AG04450 (cell line): ENCODE data around the gene SHC4. TPM values are rescaled to one million over a fixed set of nuclear protein-coding genes. Genes with fewer than 3 reads are reported as not detected.

Source experiments
- CTCF ChIA-PET: fragments of 300-600, 350-600 bp; formaldehyde crosslinking; extraction: SDS; loops from one replicate; lab custom pipeline; 2022; ENCODE audit warnings: antibody characterized with exemption, inconsistent platforms; lab: Charles Lee
- POLR2A ChIA-PET: fragments of 350-600 bp; formaldehyde crosslinking; extraction: SDS; loops from one replicate; lab custom pipeline; 2021; ENCODE audit warnings: antibody characterized with exemption, inconsistent platforms; lab: Yijun Ruan, JAX
- DNase-seq: peaks from one replicate; pipeline ENCODE4 v3.0.0-alpha.2; 2011; ENCODE audit warnings: low read depth, low spot score
- H3K27ac ChIP-seq: one replicate; pipeline ENCODE4 v1.5.1; 2012; ENCODE audit warnings: low read depth, low read length, control low read depth
- H3K27me3 ChIP-seq: one replicate; pipeline ENCODE4 v1.6.0; 2012; ENCODE audit warnings: low read length; ENCODE audit not compliant: control insufficient read depth, insufficient read depth
- H3K4me3 ChIP-seq: 2 replicates; pipeline ENCODE4 v1.5.1; 2011; ENCODE audit warnings: mild to moderate bottlenecking, low read depth, low read length, control low read depth
- H3K9me3 ChIP-seq: 2 replicates; pipeline ENCODE4 v1.5.1; 2012; ENCODE audit warnings: low read length; ENCODE audit not compliant: control insufficient read depth, insufficient read depth
- polyA minus RNA-seq: library from RNA; depleted of rRNA, polyadenylated mRNA; stranded (reverse); fragments of >200 nt; gene quantifications from 2 replicates; pipeline ENCODE4 v1.2.3, GENCODE V29; 2011; rRNA and poly(A)+ RNA removed
- polyA plus RNA-seq: library from polyadenylated mRNA; depleted of rRNA; stranded (reverse); fragments of >200 nt; gene quantifications from 2 replicates; pipeline ENCODE4 v1.2.3, GENCODE V29; 2011; rRNA removed
- TF ChIP-seq, protein P1 (sequence below): IDR thresholded peaks from 2 replicates; pipeline ENCODE4 v1.5.1; 2011; ENCODE audit warnings: low read depth, low read length, control low read depth, inconsistent platforms

Gene SHC4, protein sequence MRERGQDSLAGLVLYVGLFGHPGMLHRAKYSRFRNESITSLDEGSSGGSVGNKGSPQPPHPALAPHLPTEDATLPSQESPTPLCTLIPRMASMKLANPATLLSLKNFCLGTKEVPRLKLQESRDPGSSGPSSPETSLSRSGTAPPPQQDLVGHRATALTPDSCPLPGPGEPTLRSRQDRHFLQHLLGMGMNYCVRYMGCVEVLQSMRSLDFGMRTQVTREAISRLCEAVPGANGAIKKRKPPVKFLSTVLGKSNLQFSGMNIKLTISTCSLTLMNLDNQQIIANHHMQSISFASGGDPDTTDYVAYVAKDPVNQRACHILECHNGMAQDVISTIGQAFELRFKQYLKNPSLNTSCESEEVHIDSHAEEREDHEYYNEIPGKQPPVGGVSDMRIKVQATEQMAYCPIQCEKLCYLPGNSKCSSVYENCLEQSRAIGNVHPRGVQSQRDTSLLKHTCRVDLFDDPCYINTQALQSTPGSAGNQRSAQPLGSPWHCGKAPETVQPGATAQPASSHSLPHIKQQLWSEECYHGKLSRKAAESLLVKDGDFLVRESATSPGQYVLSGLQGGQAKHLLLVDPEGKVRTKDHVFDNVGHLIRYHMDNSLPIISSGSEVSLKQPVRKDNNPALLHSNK
- polyA plus RNA-seq (5.1 TPM in 2 replicates), polyA minus RNA-seq (6.4 and 8.4 TPM in 2 replicates)

DNA sequence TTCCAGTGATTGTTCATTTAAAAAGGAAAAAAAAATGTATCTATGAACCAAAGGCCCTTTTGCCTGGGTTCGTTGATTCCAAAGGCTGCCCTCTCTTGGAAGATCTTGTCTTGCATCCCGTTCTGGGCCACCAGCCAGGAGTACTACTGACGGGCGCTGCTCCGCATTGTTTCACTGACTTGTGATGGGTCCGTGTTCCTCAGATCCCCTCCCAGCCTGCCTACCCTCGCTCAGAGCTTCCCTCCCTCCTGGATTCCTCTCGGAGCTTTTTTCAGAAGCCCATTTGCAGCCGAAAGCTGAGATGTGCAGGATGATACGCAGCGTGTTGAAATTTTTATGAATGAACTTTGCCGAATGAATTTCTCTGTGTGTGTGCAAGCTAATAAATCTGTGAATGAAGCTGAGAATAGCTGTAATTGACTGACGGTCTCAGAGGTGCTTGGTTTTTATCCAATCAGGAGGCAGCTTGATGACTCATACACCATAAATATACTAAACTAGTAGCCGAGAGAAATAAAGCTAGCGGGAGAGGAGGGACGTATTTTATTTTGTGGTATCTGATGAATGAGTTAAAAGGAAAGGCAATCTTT lies at the start of gene SHC4:
Gene SHC4, minus strand, starts transcription at position 396 of the 590 bp plus-strand sequence. CDS start 904 bp downstream, outside the sequence.
- H3K4me3 ChIP-seq = peak within 1 kb of the TSS; percentile 75
- POLR2A ChIA-PET = interaction anchor here (0.6 to 1.5 kb wide), 5 partner anchors 12 to 602 kb away, joined by 3 to 6 read pairs (median 3); partner anchors contain the start of gene EID1
- CTCF ChIA-PET = interaction anchor here (0.6 to 7.2 kb wide), 8 partner anchors 9 to 459 kb away, joined by 3 to 94 read pairs (median 3); partner anchors contain the start of gene FGF7

DNA sequence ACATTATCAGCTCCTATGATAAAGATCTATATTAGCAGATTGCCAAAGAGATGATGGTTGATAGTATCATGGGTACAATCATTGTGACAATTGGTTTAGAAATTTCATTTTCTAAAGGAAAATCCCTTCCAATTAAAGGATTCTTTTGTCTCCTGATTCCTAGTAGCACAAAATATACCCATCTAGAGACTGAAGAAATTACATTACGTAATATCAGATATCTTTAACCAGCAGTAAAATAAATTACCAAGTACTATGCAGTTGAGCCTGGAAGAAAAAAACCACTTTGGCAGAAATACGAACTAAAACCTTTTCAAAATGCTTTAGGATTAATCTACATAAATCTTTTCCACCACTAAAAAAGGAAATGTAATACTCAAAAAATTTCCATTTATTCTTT lies 35.6 kb upstream of the SHC4 start:
- POLR2A ChIA-PET = no interaction called here
- no peak for DNase-seq
- H3K4me3 ChIP-seq = no peak overlapping the region
- no peaks in the 10 kb centered on the region for H3K27me3 ChIP-seq
- TF ChIP-seq, protein P1, sequence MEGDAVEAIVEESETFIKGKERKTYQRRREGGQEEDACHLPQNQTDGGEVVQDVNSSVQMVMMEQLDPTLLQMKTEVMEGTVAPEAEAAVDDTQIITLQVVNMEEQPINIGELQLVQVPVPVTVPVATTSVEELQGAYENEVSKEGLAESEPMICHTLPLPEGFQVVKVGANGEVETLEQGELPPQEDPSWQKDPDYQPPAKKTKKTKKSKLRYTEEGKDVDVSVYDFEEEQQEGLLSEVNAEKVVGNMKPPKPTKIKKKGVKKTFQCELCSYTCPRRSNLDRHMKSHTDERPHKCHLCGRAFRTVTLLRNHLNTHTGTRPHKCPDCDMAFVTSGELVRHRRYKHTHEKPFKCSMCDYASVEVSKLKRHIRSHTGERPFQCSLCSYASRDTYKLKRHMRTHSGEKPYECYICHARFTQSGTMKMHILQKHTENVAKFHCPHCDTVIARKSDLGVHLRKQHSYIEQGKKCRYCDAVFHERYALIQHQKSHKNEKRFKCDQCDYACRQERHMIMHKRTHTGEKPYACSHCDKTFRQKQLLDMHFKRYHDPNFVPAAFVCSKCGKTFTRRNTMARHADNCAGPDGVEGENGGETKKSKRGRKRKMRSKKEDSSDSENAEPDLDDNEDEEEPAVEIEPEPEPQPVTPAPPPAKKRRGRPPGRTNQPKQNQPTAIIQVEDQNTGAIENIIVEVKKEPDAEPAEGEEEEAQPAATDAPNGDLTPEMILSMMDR = no peak
- H3K9me3 ChIP-seq = no peaks in the 10 kb centered on the region
- CTCF ChIA-PET = interaction anchor here (0.6 to 1.2 kb wide), 3 partner anchors 24 to 138 kb away, joined by 3 to 6 read pairs (median 4); no protein-coding TSS in a partner anchor
- H3K27ac ChIP-seq = no peak overlapping the region

More for the DNA sequence above, at the start of gene SHC4:
- no peak for DNase-seq
- no peaks in the 10 kb centered on the region for H3K27me3 ChIP-seq
- TF ChIP-seq, protein P1 = peak; percentile 46
- peak within 1 kb of the TSS; percentile 62 for H3K27ac ChIP-seq
- H3K9me3 ChIP-seq = no peaks in the 10 kb centered on the region

DNA sequence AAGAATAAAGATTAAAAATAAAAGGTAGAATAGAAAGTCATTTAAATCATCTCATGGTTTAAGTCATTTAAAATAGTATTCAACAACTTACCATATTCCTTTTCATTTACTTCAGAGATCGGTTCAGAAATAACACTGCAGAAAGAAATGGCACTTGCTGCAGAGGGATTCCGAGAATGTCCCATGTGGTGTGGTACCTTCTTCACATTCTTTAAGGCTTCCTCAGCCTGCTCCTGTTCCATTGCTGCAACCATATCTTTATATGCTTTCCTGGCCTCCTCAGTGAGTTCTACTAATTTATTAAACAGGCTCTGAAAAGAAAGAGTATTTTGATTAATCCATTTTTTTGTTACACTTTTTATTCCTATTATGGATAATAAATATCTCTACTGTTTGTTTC lies 32.6 kb upstream of the SHC4 start:
- no peaks in the 10 kb centered on the region for H3K9me3 ChIP-seq
- no peaks in the 10 kb centered on the region for H3K27me3 ChIP-seq
- no peak overlapping the region for H3K4me3 ChIP-seq
- DNase-seq = no peak
- TF ChIP-seq, protein P1 = no peak
- H3K27ac ChIP-seq = no peak overlapping the region
- ChIA-PET CTCF (interaction anchor here (1.2 kb wide), 1 partner anchor 134 kb away, joined by 8 read pairs; no protein-coding TSS in a partner anchor), POLR2A (no interaction called here)

DNA sequence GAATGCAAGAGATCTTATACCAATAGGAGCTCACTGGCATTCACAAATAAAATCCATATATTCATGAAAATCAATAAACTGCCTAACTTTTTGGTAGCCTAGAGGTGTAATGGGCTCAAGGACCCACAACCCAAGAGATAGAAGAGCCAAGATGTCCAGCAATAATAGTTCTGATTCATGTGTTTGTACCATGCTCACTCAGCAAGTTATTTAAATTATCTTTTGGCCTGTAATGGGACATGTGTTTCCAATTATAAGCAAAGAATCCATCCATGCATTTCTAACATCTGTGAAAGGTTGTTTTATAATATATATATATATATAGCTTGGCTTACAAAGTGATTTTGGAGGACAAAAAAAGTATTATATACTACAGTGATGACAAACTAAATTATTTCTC lies 29.7 kb upstream of the SHC4 start:
- no peak for DNase-seq
- ChIA-PET CTCF (interaction anchor here (3.3 to 5.8 kb wide), 2 partner anchors 17 to 131 kb away, joined by 18 to 41 read pairs; no protein-coding TSS in a partner anchor), POLR2A (no interaction called here)
- Histone ChIP-seq H3K27me3 (no peaks in the 10 kb centered on the region), H3K4me3 (no peak overlapping the region), H3K9me3 (no peaks in the 10 kb centered on the region), H3K27ac (no peak overlapping the region)
- TF ChIP-seq, protein P1 = no peak
